Measurements from ENCODE around the gene GLT8D1.
A peak's percentile ranks its signal among the peaks of the same experiment; 100 is the strongest.
"Not testable (repeated sequence)": the region's sequence is repeated elsewhere in the genome, so short reads cannot be mapped to it uniquely, and the experiment has no call there.

GLT8D1 gene

GRCh38 chr3:52705688-52706686 lies at the start of gene GLT8D1, which contains the start of gene SPCS1:
Gene GLT8D1, minus strand, starts transcription at chr3:52705791. Its CDS starts 5,331 bp downstream, at chr3:52700460.
Gene SPCS1, plus strand, starts transcription at chr3:52706106. Its CDS starts 141 bp downstream, at chr3:52706247.
- DNase-seq: peak; percentile 81 to 82

- DNase-seq: no peak
Observed at GRCh38 chr3:52754373-52754772, 48.8 kb upstream of the GLT8D1 start.

- no peak for DNase-seq
Observed at GRCh38 chr3:52752045-52752660, 46.6 kb upstream of the GLT8D1 start.

GRCh38 chr3:52743721-52744120 lies 38.1 kb upstream of the GLT8D1 start:
- DNase-seq: no peak

- no peak for DNase-seq
Observed at GRCh38 chr3:52743152-52743551, 37.6 kb upstream of the GLT8D1 start.

- DNase-seq: no peak
Observed at GRCh38 chr3:52742418-52743041, 36.9 kb upstream of the GLT8D1 start.

GRCh38 chr3:52739730-52740129 lies 34.1 kb upstream of the GLT8D1 start:
- DNase-seq: no peak

- no peak for DNase-seq
Observed at GRCh38 chr3:52733256-52733891, 27.8 kb upstream of the GLT8D1 start.

- DNase-seq: no peak
Observed at GRCh38 chr3:52731590-52731989, 26.0 kb upstream of the GLT8D1 start.

- no peak for DNase-seq
Observed at GRCh38 chr3:52730681-52731080, 25.1 kb upstream of the GLT8D1 start.

GRCh38 chr3:52728753-52729152 lies 23.2 kb upstream of the GLT8D1 start:
- DNase-seq: not testable (repeated sequence)

GRCh38 chr3:52724511-52724910 lies 18.9 kb upstream of the GLT8D1 start:
- DNase-seq: no peak

- no peak for DNase-seq
Observed at GRCh38 chr3:52723935-52724334, 18.3 kb upstream of the GLT8D1 start.

- no peak for DNase-seq
Observed at GRCh38 chr3:52722491-52722890, 16.9 kb upstream of the GLT8D1 start.

- DNase-seq: no peak
Observed at GRCh38 chr3:52721730-52722008, 16.1 kb upstream of the GLT8D1 start.

GRCh38 chr3:52721002-52721729 lies 15.6 kb upstream of the GLT8D1 start:
- peak in 1 of 2 experiments; percentile 5 for DNase-seq

- DNase-seq: no peak
Observed at GRCh38 chr3:52719618-52720017, 14.0 kb upstream of the GLT8D1 start.

GRCh38 chr3:52715714-52716305 lies 10.2 kb upstream of the GLT8D1 start:
- no peak for DNase-seq

- no peak for DNase-seq
Observed at GRCh38 chr3:52714335-52715302, 9.0 kb upstream of the GLT8D1 start.

GRCh38 chr3:52712291-52713212 lies 7.0 kb upstream of the GLT8D1 start:
- no peak for DNase-seq
